OCI-LY1 (cell line): ENCODE results near the gene CCDC12.

Experiments
- H2AFZ ChIP-seq: fragments of 200-600 bp; sonication (generic), shearing (Covaris generic); 2 replicates; pipeline ENCODE4 v1.6.0; 2014; ENCODE audit warnings: antibody characterized with exemption, mild to moderate bottlenecking, low read length
- H3F3A ChIP-seq: fragments of 200-600 bp; sonication (generic), shearing (Covaris generic); 2 replicates; pipeline ENCODE4 v1.6.0; 2014; ENCODE audit warnings: mild to moderate bottlenecking, antibody characterized with exemption, low read length, moderate library complexity; ENCODE audit not compliant: insufficient read depth
- H3K27ac ChIP-seq: fragments of 200-600 bp; sonication (generic); 2 replicates; pipeline ENCODE4 v1.5.1; 2014; ENCODE audit warnings: low read length, mixed run types, mild to moderate bottlenecking, low read depth; ENCODE audit not compliant: poor library complexity, severe bottlenecking
- H3K27me3 ChIP-seq: fragments of 200-600 bp; sonication (generic); 2 replicates; pipeline ENCODE4 v1.6.0; 2014; ENCODE audit warnings: antibody characterized with exemption, mild to moderate bottlenecking, low read length, moderate library complexity; ENCODE audit not compliant: insufficient read depth
- H3K36me3 ChIP-seq: fragments of 200-600 bp; sonication (generic); 2 replicates; pipeline ENCODE4 v1.6.1; 2014; ENCODE audit warnings: mild to moderate bottlenecking, antibody characterized with exemption, low read length, moderate library complexity, mixed read lengths; ENCODE audit not compliant: insufficient read depth
- H3K4me1 ChIP-seq: fragments of 200-600 bp; sonication (generic); 2 replicates; pipeline ENCODE4 v1.5.1; 2014; ENCODE audit warnings: mild to moderate bottlenecking, low read length, moderate library complexity; ENCODE audit not compliant: insufficient read depth, severe bottlenecking
- H3K4me2 ChIP-seq: fragments of 200-600 bp; sonication (generic), shearing (Covaris generic); 2 replicates; pipeline ENCODE4 v1.6.1; 2014; ENCODE audit warnings: low read length
- H3K4me3 ChIP-seq: fragments of 200-600 bp; sonication (generic); 2 replicates; pipeline ENCODE4 v1.5.1; 2014; ENCODE audit warnings: low read length, low read depth, mild to moderate bottlenecking, mixed read lengths; ENCODE audit not compliant: poor library complexity, severe bottlenecking
- H3K79me2 ChIP-seq: fragments of 200-600 bp; shearing (Covaris generic); 2 replicates; pipeline ENCODE4 v1.6.1; 2016; ENCODE audit warnings: mixed run types, low read length, mixed read lengths; ENCODE audit not compliant: insufficient read depth
- H3K9ac ChIP-seq: fragments of 200-600 bp; sonication (generic), shearing (Covaris generic); 2 replicates; pipeline ENCODE4 v1.6.1; 2014; ENCODE audit warnings: mild to moderate bottlenecking, low read length, mixed read lengths
- H3K9me2 ChIP-seq: fragments of 200-600 bp; sonication (generic), shearing (Covaris generic); 2 replicates; pipeline ENCODE4 v1.6.1; 2014; ENCODE audit warnings: low read depth, mild to moderate bottlenecking, low read length, mixed read lengths
- H3K9me3 ChIP-seq: fragments of 200-600 bp; shearing (Covaris generic); 2 replicates; pipeline ENCODE4 v1.6.1; 2014; ENCODE audit warnings: low read length, mixed read lengths
- H4K20me1 ChIP-seq: fragments of 200-600 bp; sonication (generic), shearing (Covaris generic); 2 replicates; pipeline ENCODE4 v1.6.0; 2016; ENCODE audit warnings: mild to moderate bottlenecking, low read length; ENCODE audit not compliant: insufficient read depth
- CTCF ChIP-seq: fragments of 200-600 bp; sonication (generic), shearing (Covaris generic); IDR thresholded peaks from 2 replicates; pipeline ENCODE4 v1.5.1; 2017; ENCODE audit warnings: mild to moderate bottlenecking, antibody characterized with exemption, low read length, moderate library complexity, mixed read lengths
- EZH2 ChIP-seq: fragments of 200-600 bp; sonication (generic), shearing (Covaris generic); IDR thresholded peaks from 2 replicates; pipeline ENCODE4 v1.8.0; 2017; ENCODE audit warnings: borderline replicate concordance, mixed run types, mild to moderate bottlenecking, antibody characterized with exemption, low read length, moderate library complexity, mixed read lengths

Gene CCDC12

GRCh38 chr3:46884427-46884826 is 92.1 kb downstream of the CCDC12 start:
- Histone ChIP-seq H3K9me2 (no peaks in the 10 kb centered on the region), H3K27ac (no peak overlapping the region), H3K4me2 (no peak overlapping the region), H3K27me3 (0 out of 2 replicates have a peak, but pooled peaks cover 6% of the 10 kb centered on the region), H3K4me1 (peaks cover 6% of the 10 kb centered on the region), H3K79me2 (no peaks in the 10 kb centered on the region), H3K9ac (no peak overlapping the region), H3K4me3 (no peak overlapping the region), H3K36me3 (no peaks in the 10 kb centered on the region), H2AFZ (no peak overlapping the region), H4K20me1 (no peaks in the 10 kb centered on the region), H3K9me3 (no peaks in the 10 kb centered on the region), H3F3A (no peaks in the 10 kb centered on the region)
- no peak for TF ChIP-seq EZH2
- no peak for TF ChIP-seq CTCF

- TF ChIP-seq EZH2, result no peak
- TF ChIP-seq CTCF, result no peak
- H3K4me1 ChIP-seq, result peaks cover 6% of the 10 kb centered on the region
- H3K36me3 ChIP-seq, result no peaks in the 10 kb centered on the region
- H3K4me3 ChIP-seq, result no peak overlapping the region
- H3K27ac ChIP-seq, result no peak overlapping the region
- no peaks in the 10 kb centered on the region for H3F3A ChIP-seq
- H3K27me3 ChIP-seq, result 0 out of 2 replicates have a peak, but pooled peaks cover 6% of the 10 kb centered on the region
- no peak overlapping the region for H3K4me2 ChIP-seq
- no peaks in the 10 kb centered on the region for H3K9me3 ChIP-seq
- H3K9ac ChIP-seq, result no peak overlapping the region
- no peaks in the 10 kb centered on the region for H3K79me2 ChIP-seq
- H2AFZ ChIP-seq, result no peak overlapping the region
- H4K20me1 ChIP-seq, result no peaks in the 10 kb centered on the region
- H3K9me2 ChIP-seq, result no peaks in the 10 kb centered on the region
Observed at GRCh38 chr3:46883830-46884185, 92.7 kb downstream of the CCDC12 start.

- H3K4me2 ChIP-seq, result no peak overlapping the region
- H2AFZ ChIP-seq, result no peak overlapping the region
- no peaks in the 10 kb centered on the region for H4K20me1 ChIP-seq
- H3K4me1 ChIP-seq, result peaks cover 6% of the 10 kb centered on the region
- H3K27ac ChIP-seq, result no peak overlapping the region
- no peaks in the 10 kb centered on the region for H3K36me3 ChIP-seq
- TF ChIP-seq CTCF (no peak), EZH2 (no peak)
- H3F3A ChIP-seq, result no peaks in the 10 kb centered on the region
- H3K9ac ChIP-seq, result no peak overlapping the region
- H3K9me2 ChIP-seq, result no peaks in the 10 kb centered on the region
- H3K4me3 ChIP-seq, result no peak overlapping the region
- H3K27me3 ChIP-seq, result 0 out of 2 replicates have a peak, but pooled peaks cover 6% of the 10 kb centered on the region
- no peaks in the 10 kb centered on the region for H3K79me2 ChIP-seq
- no peaks in the 10 kb centered on the region for H3K9me3 ChIP-seq
Observed at GRCh38 chr3:46883054-46883829, 93.3 kb downstream of the CCDC12 start.
